ENCODE results near the gene GNPAT. TPM values are rescaled to one million over a fixed set of nuclear protein-coding genes. Genes with fewer than 3 reads are reported as not detected.

Gene GNPAT
- total and polyA plus RNA-seq, 2 of the 8 experiments (the other 6 are each of a cell fraction or from before 2014, with no cell fraction given), result 22.9 to 47.4 TPM

DNA sequence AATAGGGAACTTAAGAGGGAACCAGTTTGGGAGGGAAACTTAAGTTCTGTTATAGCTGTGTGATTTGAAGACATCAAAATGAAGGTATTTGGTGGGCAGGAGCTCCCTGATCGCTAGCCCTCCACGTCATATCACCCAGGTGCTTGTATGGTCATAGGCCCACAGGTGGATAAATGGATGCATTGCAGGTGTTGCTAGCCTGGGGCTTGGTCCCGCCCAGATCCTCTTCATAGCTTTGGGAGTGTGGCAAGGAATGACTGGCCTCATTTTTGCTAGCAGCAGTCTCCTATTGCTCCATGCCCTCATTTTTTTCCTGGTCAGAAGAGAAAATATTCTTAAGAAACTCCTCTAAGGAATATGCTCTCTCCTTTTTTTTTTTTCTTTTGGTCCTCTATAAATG lies 11.3 kb downstream of the GNPAT start (continued):
- TF ChIP-seq CHD7 (IDR thresholded peaks at IDR 0.05; ENCODE audit: insufficient replicate concordance, low read length), result no peak
- TF ChIP-seq, protein P1, sequence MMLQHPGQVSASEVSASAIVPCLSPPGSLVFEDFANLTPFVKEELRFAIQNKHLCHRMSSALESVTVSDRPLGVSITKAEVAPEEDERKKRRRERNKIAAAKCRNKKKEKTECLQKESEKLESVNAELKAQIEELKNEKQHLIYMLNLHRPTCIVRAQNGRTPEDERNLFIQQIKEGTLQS (IDR thresholded peaks at IDR 0.05; ENCODE audit: insufficient read depth, low read depth, low read length), result no peak
